Measurements from ENCODE around the gene RAI1.

RAI1 gene

DNA sequence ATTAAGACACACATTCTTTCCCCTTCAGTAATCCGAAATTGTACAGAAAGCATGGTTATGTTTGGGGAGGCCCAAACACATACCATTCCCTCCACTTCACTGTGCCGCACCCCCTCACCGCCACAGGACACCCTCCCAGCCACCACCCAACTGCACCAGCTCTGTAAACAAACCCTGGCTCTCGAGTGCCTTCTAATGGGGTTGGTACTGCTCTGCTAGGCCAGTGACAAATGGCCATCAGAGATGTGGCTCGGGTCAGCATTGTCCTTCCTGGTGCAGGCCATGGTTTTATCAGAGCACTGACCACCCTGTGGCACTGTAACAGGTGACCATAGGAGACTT lies 179.5 kb downstream of the RAI1 start:
- H3K4me3 Mint-ChIP-seq: no peak overlapping the region
- H3K9me3 Mint-ChIP-seq: no peaks in the 10 kb centered on the region
- peaks cover 26% of the 10 kb centered on the region for H3K4me1 Mint-ChIP-seq
- no peak overlapping the region for H3K27ac Mint-ChIP-seq
- H3K27me3 Mint-ChIP-seq (ENCODE audit: low read depth): no peaks in the 10 kb centered on the region
- peaks cover 4% of the 10 kb centered on the region for H3K36me3 Mint-ChIP-seq (ENCODE audit: low read depth)
- TF ChIP-seq, protein P1, sequence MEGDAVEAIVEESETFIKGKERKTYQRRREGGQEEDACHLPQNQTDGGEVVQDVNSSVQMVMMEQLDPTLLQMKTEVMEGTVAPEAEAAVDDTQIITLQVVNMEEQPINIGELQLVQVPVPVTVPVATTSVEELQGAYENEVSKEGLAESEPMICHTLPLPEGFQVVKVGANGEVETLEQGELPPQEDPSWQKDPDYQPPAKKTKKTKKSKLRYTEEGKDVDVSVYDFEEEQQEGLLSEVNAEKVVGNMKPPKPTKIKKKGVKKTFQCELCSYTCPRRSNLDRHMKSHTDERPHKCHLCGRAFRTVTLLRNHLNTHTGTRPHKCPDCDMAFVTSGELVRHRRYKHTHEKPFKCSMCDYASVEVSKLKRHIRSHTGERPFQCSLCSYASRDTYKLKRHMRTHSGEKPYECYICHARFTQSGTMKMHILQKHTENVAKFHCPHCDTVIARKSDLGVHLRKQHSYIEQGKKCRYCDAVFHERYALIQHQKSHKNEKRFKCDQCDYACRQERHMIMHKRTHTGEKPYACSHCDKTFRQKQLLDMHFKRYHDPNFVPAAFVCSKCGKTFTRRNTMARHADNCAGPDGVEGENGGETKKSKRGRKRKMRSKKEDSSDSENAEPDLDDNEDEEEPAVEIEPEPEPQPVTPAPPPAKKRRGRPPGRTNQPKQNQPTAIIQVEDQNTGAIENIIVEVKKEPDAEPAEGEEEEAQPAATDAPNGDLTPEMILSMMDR (IDR thresholded peaks at IDR 0.05; ENCODE audit: unreplicated experiment in 3 of 3): no peak

All from nephron (organoid).